ENCODE results near the gene CDH7.

CDH7 gene

GRCh38 chr18:65919663-65920062 is 168.9 kb downstream of the CDH7 start:
- no peak for DNase-seq

DNA sequence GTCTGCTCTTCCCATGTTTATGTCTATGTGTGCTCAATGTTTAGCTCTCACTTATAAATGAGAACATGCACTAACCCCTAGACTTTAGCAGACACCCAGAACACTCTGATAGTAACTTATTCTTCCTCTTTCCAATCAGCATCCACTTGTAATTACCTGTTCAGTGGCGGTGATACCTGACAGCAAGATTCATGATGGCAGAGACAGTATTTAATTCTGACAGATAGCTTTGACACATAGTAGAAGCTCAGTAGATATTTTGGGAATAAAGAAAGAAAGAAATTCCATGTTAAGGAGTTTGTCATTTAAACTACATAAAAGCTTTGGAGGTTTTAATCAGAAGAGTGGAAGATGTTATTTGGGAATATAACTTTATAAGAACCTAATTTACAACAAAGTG is 171.3 kb downstream of the CDH7 start:
- DNase-seq, result no peak

DNA sequence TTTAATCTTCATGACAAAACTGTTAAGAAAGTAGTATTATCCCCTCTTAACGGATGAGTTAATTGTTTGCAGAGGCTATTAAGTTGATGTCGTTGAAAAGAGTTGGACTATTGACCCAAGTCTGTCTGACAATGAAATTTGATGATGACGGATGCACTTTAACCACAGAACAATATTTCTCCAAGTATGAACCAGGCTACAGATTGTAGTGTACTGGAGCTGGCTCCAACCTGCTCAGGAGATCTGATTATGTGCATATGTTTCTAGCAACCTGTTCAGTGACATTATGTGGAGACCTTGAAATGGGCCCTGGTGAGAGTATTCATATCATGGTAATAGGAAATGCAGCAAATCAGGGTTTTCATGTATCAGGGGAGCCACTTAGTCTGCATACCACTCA is 174.1 kb downstream of the CDH7 start:
- DNase-seq, result no peak

DNA sequence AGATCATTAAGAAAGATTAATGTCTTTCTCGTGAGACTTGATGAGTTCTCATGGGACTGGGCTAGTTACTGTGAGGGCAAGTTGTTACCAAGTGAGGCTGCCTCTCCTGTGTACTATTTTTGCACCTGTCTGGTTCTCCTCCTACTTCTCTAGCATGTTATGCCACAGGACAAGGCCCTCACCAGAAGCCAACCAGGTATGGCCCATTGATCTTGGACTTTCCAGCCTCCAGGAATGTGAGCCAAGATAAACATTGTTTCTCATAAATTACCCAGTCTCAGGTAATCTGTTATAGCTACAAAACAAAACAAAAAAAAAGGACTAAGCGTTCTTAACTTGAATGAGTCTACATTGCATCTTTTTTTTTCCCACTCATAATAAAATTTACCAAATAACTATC is 184.1 kb downstream of the CDH7 start:
- DNase-seq, result no peak

DNA sequence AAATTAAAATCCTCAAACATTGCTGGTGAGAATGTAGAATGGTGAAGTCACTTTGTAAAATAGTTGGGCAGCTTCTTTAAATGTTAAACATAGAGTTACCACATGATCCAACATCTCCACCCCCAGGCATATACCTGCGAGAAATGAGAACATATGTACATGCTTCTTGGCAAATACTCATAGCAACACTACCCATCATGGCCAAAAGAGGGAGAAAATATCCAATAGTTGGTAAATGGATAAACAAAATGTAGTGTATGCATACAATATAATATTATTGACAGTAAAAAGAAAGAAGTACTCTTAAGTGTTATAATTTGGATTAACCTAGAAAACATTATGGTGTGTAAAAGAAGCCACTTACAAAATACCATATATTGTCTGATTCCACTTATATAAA is 185.9 kb downstream of the CDH7 start:
- no peak for DNase-seq

GRCh38 chr18:65937180-65937579 is 186.4 kb downstream of the CDH7 start:
- no peak for DNase-seq

DNA sequence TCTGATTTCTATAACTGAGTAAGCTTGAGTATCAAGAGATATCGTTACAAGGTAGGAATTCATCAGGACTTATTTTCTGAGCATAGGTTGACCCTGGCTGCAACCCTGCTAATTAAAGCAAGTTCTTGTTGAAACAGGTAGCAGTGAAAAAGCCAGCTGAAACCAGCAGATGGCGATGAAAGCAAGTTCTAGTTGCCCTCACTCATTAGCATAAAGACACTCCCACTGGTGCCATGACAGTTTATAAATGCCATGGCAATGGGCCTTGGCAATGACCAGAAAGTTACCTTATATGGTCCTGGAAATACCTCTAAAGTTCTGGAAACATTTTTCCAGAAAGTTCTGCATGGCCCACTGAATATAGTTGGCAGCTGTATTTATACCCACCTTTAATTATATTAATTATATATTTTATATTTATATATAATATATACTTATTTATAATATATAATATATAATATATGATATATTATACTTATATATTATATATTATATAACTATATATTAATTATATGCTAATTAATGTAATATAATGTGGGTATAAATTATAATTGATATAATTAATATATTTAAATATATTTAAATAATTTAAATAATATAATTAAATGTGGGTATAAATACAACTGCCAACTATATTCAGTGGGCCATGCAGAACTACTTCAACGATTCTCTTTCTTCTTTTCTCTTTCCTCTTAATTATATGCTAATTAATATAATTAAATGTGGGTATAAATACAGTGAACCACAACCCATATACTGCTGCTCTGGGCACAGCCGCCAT is 188.0 kb downstream of the CDH7 start:
- DNase-seq, result no peak
